ENCODE data around the gene ZNF350. TPM values are rescaled to one million over a fixed set of nuclear protein-coding genes. Genes with fewer than 3 reads are reported as not detected.
"Not testable (repeated sequence)": the region's sequence is repeated elsewhere in the genome, so short reads cannot be mapped to it uniquely, and the experiment has no call there.

Gene ZNF350
- total RNA-seq, 1 donor from 2014 or later = 13.0 TPM

- Histone ChIP-seq H3K36me3 (peaks cover 47% of the 10 kb centered on the region), H3K4me1 (no peaks in the 10 kb centered on the region), H3K27ac (no peak overlapping the region), H3K27me3 (no peaks in the 10 kb centered on the region), H3K9me3 (peaks cover 91% of the 10 kb centered on the region), H3K4me3 (no peak overlapping the region)
- TF ChIP-seq CTCF (IDR thresholded peaks at IDR 0.05) = no peak
- ATAC-seq (no peak), DNase-seq (no peak)
- intact Hi-C loops (cut with DNase I) = no loop called here
Measured at GRCh38 chr19:51994048-51994644, 7.5 kb upstream of the ZNF350 start.

GRCh38 chr19:51993422-51993821, 6.8 kb upstream of the ZNF350 start:
- no peak overlapping the region for H3K27ac ChIP-seq
- H3K4me1 ChIP-seq = no peaks in the 10 kb centered on the region
- intact Hi-C loops (cut with DNase I) = no loop called here
- peaks cover 85% of the 10 kb centered on the region for H3K9me3 ChIP-seq
- peaks cover 40% of the 10 kb centered on the region for H3K36me3 ChIP-seq
- no peaks in the 10 kb centered on the region for H3K27me3 ChIP-seq
- ATAC-seq = no peak
- no peak for DNase-seq
- no peak for TF ChIP-seq CTCF (IDR thresholded peaks at IDR 0.05)
- H3K4me3 ChIP-seq = no peak overlapping the region

- no peak for TF ChIP-seq CTCF (IDR thresholded peaks at IDR 0.05)
- Histone ChIP-seq H3K36me3 (no peaks in the 10 kb centered on the region), H3K4me1 (peaks cover 11% of the 10 kb centered on the region), H3K9me3 (peaks cover 38% of the 10 kb centered on the region), H3K27ac (no peak overlapping the region), H3K27me3 (no peaks in the 10 kb centered on the region), H3K4me3 (no peak overlapping the region)
- ATAC-seq (no peak), DNase-seq (no peak)
- intact Hi-C loops (cut with DNase I) = no loop called here
Measured at GRCh38 chr19:51983361-51983760, 3.3 kb downstream of the ZNF350 start.

GRCh38 chr19:51980926-51981325, 5.7 kb downstream of the ZNF350 start:
- H3K36me3 ChIP-seq; DNase-seq; H3K27ac ChIP-seq; ATAC-seq; H3K4me3 ChIP-seq; intact Hi-C loops (cut with DNase I); H3K27me3 ChIP-seq: not testable (repeated sequence)
- peaks cover 11% of the 10 kb centered on the region for H3K4me1 ChIP-seq
- H3K9me3 ChIP-seq = peaks cover 62% of the 10 kb centered on the region

- H3K27me3 ChIP-seq = no peaks in the 10 kb centered on the region
- H3K36me3 ChIP-seq = no peaks in the 10 kb centered on the region
- DNase-seq (no peak), ATAC-seq (no peak)
- H3K4me3 ChIP-seq = no peak overlapping the region
- peaks cover 69% of the 10 kb centered on the region for H3K9me3 ChIP-seq
- intact Hi-C loops (cut with DNase I) = no loop called here
- H3K27ac ChIP-seq = no peak overlapping the region
- peaks cover 7% of the 10 kb centered on the region for H3K4me1 ChIP-seq
- TF ChIP-seq CTCF (IDR thresholded peaks at IDR 0.05) = no peak
Measured at GRCh38 chr19:51980116-51980736, 6.4 kb downstream of the ZNF350 start.

- H3K36me3 ChIP-seq = peaks cover 5% of the 10 kb centered on the region
- intact Hi-C loops (cut with DNase I) = no loop called here
- no peaks in the 10 kb centered on the region for H3K4me1 ChIP-seq
- peaks cover 71% of the 10 kb centered on the region for H3K9me3 ChIP-seq
- DNase-seq = no peak
- no peak for TF ChIP-seq CTCF (IDR thresholded peaks at IDR 0.05)
- H3K27me3 ChIP-seq = no peaks in the 10 kb centered on the region
- no peak overlapping the region for H3K27ac ChIP-seq
- no peak for ATAC-seq
- no peak overlapping the region for H3K4me3 ChIP-seq
Measured at GRCh38 chr19:51978882-51979281, 7.8 kb downstream of the ZNF350 start.

All from upper lobe of right lung (tissue), 1 donor.